Fibroblast of peridontal ligament (primary cell): ENCODE results near the gene GABBR1.

Experiments used
- DNase-seq: peaks from one replicate; pipeline ENCODE4 v3.0.0-alpha.2; 2010; ENCODE audit errors: extremely low read depth

The GABBR1 gene

DNA sequence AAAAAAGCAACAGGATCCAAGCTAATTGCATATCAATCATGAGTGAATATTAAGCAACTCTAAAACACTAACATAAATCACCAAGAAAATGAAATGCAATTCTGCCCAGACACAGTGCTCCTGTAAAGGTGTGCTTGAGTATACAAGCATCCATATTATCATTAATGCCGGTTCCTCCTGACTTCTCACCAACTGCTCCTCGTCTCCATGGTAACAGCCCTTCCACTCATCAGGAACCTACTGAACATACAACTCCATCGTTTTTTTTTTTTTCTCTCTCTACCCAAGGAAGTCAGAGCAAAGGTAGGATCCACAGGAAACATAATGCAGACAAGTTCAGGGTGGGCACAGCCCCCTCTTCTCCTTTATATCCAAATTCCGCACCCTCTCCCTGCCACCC lies 12.4 kb downstream of the GABBR1 start:
- DNase-seq = no peak

DNA sequence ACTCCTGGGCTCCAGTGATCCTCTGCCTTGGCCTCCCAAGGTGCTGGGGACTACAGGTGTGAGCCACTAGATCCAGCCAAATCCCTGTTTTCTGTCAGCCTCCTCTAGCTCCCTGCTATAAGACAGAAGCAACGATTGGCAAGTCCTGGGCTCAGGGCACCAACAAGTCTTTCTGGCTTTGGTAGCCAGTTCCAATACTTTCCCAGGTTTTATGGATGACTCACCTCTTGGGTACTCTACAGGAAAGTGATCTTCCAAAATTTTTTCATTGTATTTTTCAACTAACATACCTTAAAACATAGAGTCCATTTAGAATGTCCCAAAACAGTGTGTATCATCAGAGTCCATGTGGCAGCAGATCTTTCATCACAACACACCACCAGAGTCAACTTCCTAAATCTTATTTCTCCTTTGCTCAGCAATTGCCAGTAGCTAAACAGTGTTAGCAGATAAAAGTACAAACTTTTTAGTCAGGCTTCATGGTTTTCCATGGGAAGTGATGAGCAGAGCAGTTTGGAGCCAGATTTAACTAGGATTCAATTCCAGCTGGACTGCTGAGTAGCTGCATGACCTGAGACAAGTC lies 13.3 kb downstream of the GABBR1 start:
- no peak for DNase-seq

DNA sequence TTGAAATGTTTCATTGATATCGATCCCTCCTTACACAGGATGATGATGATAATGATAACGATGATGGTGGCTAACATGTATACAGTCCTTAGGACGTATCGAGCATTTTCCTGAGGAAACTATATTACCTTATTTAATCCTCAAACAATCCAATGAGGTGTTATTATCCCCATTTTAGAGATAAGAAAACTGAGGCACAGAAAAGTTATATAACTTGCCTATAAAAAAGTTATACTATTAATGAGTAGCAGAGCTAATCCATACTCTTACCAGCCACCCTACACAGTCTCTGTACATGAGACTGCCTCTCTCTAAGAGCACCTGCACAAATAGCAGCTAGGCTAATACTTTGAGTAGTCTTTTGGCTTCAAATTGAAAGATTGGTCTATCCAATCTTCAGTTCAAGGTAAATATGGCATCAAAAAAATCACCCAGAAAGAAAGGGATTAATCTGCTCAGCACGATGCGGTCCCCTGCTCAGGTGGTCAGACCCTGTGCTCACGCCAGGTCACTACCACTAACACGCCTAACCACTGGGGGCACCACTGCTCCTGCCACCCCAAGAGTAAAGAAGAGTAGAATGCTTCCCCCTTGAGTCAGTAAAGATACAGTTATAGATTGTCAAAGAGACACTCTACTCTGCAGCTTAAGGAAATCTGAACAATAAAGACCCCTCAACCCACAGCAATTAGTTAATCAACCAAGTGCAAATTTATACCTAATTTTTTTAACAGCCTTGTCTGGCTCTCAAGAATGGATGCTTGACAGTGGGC lies 15.0 kb downstream of the GABBR1 start:
- no peak for DNase-seq

DNA sequence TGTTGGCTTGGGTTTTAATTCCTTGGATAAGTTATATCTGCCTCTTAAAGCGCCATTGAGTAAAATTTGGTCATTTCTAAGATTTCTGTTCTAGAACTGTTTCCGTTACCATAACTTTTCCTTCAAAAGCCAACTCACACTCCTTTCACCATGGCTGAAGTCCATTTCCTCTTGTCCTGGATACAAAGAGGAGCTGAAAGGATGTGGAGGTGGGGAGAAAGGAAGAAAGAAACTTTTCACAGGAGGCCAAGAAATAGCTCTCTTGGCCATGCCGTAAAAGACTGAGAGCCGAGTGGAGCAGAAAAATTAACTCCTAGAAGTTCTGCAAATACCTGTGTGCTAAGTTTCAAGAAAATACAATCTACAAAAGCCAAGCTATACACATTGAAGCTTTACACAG lies 21.6 kb downstream of the GABBR1 start:
- no peak for DNase-seq

DNA sequence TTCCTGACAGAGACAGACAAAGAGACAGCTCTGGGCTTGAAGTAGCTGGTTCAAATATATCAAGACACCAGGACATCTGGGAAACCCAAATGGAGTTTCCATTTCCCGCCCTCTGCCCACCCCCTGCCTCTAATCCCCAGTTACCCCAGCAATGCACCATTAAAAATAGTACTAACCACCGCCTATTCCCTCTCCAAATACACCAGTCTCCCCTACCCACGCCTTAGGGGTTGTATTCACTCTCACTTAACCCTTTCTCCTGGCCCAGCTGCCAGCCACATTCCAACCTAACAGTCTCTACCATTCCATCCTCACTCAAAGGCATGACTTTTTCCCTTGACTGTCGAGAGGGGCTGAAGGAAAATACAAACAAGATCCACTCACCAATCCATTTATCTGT lies 22.4 kb downstream of the GABBR1 start:
- DNase-seq = no peak

DNA sequence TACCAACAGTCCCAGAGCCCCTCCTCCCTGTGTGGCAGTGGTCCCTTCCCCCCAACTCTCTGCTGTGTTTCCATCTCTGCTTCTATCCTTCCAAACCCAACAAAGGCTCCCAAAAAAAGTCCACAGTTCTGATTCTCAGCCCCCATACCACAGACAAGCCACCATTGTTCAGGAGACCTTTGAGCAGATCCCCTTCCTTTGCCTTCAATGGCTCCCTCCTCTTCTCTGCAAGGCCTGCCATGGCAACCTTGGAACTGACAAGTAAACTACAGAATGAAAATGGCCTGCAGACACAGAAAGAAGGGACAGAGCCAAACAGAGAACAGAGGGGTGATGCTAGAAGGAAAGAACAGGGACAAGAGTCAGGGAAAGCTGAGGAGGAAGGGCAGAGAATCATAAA lies 24.9 kb downstream of the GABBR1 start:
- DNase-seq = no peak

DNA sequence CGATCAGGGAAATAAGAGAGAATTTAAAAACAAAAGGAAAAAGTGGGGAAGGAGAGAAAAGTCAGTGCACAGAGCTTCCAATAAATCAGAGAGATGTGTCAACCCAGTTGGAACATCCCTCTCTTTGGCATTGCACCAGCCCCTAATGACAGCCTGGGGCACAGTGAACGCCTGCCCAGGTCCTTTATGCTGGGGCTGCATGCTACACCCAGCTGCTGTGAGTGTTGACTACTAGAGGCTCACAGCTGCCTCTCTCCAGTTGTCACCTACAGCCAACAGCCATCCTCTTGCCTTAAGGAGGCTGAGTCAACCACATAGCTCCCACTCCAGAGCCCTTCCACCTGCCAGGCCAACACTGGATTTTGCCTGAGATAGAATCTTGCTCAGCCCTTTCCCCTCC lies 29.1 kb downstream of the GABBR1 start:
- no peak for DNase-seq

DNA sequence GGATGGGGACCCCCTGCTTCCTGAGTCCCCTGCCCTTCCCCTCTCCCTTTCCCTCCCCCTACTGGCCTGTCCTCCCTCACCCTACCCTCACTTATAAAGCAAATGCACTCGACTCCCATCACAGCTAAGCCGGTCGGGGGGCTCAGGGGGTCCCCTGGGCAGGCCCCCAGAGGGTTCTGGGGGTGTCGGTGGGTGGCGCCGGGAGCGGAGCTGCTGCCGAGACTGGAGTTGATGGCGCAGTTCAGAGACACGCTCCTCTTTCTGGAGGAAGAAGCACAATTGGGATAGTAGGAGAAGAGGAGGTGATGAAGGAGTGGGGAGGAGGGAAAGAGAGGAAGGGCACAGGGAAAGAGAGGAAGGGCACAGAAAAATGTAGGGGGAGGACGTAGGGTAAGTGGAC lies 29.5 kb downstream of the GABBR1 start:
- no peak for DNase-seq

DNA sequence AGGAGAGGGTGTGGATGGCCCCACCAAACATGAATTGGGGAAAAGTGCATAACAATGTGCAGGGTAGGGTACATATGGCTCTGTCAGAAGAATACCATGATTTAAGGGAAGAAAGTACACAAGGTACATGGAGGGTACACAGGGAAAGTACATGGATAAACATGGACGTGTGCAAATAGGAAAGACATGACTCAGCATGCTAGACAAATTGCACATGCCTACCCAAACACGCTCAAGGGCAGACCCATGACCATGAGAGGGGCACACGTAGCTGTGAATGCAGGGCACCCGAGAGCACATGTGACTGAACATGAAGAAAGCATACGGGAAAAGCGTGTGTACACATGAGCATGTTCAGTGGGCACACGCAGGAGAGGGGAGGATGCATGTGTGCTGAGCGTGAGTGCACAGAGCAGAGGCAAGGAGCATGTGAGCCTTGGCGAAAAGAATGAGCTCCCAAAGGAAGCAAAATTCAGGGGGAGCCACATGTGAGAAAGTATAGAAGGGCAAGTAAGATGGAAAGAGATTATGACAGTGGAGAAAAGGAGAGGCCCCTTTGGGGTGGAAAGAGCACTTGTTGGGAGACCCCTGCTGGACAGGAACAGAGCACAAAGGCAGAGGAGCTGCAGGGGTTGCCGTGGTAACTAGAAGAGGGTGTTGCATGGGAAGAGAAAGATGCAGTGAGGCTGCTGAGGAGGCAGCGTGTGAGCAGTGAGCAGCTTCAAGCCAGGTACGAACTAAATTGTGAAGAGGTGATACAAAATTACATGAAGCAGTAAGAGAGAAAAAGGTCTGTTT lies 30.2 kb downstream of the GABBR1 start:
- no peak for DNase-seq

DNA sequence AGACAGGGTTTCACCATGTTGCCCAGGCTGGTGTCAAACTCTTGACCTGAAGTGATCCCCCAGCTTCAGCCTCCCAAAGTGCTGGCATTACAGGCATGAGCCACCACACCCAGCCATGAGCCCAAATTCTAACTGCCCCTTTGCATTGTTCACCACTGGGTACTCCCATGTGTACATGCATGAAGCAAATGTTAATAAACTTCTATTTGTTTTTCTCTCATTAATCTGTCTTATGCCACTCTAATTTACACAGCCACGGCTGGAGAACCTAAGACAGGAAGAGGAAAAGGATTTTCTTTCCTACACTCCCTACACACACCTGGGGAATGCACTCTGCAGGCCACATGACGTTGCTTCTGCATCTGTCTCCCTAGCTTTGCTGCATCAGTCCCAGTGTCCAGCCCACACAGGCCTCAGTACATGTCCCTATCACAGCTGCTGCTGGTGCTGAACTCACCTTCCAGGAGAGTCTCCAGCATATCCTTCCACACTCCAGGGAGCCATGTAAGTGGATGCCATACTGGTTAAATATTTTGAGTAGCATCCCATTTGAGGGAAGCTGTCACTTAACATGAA lies 34.7 kb downstream of the GABBR1 start:
- DNase-seq = no peak

DNA sequence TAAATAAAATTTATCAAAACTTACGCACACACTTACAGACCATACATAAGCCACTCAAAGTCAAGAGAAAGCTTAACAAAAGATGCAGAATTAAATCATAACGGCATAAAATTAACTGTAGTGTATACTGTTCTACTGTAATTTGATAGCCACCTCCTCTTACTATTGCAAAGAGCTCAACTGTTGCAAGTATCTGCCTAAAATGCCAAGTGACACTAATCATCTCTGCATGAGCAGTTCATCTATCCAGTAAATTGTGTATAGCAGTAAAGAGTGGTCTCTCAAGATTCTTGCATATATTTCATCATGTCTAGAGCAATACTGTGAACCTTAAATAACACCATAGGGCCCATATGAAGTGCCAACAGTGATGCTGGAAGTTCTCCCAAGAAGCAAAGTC lies 35.8 kb downstream of the GABBR1 start:
- DNase-seq = peak; percentile 23

DNA sequence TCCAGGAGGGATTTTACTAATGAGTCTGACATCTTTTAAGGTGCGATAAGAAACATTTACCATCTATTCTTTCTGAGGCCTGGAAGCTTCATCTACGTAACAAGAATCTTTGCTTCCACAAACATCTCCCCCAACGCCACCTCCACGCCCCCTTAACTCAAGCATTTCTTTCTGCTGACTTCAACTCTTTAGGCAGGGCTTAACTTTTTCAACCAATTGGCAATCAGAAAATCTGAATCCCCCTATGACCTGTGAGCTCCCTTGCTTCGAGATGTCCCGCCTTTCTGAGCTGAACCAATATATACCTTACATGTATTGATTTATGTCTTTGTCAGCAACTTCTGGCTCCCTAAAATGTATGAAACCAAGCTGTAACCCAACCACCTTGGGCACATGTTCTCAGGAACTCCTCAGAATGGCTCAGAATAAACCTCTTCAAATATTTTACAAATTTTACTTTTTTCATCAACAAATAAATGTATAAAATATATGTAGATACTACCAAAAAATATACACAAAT lies 36.5 kb downstream of the GABBR1 start:
- no peak for DNase-seq

DNA sequence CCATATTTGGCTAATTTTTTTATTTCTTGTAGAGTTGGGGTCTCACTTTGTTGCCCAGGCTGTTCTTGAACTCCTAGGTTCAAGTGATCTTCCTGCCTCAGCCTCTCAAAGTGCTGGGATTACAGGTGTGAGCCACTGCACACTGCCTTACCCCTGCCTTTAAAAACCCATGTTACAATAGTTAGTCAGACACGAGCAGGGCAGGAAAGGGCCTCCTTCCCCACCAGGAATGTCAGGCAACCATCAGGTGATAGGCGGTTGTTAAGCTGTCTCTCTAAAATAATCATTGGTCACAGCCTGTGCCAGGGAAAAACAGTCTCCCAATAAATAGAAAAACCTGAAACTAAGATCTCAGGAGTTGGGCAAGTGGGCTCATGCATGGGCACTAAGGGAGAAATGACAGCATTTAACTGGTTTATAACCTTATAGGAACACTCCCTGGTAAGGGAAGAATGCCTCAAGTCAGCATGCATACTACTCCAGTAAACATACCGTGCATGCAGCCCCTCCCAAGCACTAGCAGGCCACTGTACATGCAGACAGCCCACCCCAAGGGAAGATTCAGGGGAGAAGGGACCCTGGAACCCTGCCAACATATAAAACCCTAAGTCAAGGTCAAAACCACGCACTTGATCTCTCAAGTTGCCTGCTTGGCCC lies 39.7 kb downstream of the GABBR1 start:
- no peak for DNase-seq

DNA sequence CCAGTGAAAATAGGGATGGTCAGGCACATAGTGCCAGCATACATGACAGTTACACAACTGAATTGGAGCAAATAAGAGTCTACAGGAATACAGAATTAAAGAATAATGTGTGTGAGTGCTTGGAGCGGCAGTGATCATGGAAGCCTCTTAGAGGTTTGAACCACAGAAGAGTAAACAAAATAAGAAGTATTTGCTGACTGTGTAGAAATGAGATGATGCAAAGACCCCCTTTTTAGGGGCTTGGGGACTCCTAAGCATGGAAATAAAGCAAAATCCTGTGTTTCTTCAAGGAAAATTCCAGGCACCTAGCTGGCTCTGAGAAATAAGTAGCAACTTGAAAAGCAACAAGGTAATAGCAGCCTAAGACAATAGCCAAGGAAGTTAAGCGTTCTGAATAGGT lies 41.3 kb downstream of the GABBR1 start:
- no peak for DNase-seq

DNA sequence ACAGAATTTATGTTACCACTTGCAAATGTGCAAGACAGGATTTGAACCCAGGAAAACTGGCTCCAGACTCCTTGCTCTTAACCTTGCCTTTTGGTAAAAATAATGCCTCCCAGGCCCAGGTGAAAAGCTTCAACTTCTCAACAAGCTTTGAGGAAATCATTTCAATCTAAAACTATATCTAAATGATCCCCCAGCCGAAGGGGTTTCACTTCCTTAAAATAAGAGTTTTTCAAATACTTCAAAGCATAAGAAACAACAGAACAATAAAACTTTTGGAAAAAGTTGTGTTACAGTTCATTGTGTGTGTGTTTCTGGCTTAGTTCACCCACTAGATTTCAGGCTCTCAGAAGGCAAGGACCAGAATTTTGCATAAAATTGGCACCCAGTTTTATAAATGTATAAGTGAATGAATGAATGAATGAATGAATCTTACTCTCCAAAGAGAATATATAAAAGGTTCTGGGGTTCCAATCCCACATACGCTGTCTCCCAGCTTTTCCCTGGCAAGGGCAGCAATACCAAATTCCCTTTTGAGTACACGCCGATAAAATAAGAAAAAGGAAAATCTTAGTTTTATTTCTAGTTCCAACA lies 42.7 kb downstream of the GABBR1 start:
- DNase-seq = no peak

DNA sequence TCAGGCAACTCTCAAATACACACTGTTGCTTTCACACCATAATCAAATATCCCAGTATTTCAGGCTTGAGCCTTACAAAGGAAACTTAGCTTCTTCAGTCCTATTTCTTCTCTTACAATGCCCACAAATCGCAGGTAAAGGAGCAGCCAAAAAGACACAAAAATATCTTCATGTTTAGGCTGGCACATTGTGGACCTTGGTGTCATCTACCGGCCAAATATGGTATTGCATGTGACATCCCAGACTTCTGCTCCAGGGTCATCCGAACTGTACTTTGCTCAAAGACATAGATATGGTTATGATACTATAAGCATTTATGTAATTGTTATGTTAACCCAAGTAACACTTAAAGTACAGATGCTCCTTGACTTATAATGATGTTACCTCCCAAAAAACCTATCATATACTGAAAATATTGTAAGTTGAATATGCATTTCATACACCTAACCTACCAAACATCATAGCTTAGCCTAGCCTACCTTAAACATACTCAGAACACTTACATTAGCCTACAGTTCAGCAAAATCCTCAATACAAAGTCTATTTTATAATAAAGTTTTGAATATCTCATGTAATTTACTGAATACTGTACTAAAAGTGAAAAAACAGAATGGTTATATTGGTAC lies 43.4 kb downstream of the GABBR1 start:
- peak; percentile 65 for DNase-seq

DNA sequence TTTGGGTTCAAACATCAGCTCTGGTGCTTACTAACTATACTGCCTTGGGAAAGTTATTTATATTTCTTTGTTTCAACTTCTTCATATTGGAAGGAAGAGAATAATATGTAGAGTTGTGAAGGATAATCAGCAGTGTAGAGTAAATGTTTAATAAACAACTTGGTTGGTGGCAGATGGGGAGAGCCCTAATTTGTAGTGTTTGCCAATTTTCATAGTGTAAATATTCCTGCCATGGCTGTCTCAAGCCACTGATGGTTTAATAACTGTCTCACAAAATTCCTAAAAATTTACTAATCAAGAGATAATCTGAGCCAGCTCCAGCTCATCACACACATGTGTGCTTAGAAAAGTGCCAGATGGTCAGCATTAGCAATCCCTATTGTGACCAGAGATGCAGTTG lies 48.2 kb downstream of the GABBR1 start, which contains the start of gene OR2H2:
Gene OR2H2, plus strand, starts transcription at position 301 of the 400 bp plus-strand sequence. CDS start 2,824 bp downstream, outside the sequence.
- DNase-seq = no peak

DNA sequence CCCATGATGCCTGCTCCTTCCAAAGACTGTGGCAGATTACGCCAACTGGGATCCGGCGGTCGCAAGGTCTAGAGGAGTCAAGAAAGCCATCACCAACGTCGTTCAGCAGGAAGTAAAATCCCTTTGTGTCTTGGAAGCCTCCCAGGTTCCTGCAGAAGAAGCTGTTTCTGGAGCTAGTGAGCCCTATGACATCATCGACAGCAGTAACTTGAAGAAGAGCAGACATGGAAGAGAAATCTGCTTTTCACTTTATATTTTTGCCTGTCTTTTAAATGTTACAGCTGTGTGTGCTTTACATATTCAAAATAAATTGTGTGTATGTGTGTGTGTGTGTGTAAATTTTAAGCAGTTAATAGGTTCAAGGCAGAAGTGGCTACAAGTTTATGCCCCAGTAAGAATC lies 55.4 kb downstream of the GABBR1 start:
- DNase-seq = no peak

DNA sequence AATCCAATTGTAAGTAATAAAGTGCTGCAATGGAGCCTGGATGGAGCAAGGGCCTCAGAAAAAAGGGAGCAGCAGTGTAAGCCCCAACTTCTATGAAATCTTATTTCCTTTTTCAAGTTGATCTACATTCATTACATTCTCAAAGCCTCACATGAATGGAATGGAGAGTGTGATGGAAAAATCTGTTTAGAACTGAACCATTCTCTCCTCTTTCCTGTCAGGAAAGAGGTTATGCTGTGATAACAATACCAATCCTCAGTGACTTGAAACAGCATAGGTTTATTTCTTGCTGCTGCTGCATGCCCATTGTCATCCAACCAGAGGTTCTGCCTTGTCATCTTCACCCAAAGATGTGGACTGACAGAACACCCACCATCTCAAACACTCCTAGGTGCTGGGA lies 56.9 kb downstream of the GABBR1 start:
- no peak for DNase-seq

DNA sequence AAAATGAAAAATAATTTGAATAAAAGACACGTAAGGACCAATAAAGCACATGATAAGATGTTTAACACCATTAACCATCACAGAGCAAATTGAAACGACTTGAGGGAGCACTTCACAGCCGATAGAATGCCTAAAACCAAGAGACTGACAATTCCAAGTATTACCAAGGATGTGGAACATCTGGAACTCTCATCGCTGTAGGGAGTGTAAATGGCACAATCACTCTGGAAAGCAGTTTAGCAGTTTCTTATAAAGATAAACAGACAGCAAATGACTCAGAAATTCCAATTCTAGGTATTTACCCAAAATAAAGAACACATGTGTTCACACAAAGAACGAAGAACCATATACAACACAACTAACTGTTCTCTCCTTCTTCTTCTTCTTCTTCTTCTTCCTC lies 65.0 kb downstream of the GABBR1 start:
- peak; percentile 23 for DNase-seq

DNA sequence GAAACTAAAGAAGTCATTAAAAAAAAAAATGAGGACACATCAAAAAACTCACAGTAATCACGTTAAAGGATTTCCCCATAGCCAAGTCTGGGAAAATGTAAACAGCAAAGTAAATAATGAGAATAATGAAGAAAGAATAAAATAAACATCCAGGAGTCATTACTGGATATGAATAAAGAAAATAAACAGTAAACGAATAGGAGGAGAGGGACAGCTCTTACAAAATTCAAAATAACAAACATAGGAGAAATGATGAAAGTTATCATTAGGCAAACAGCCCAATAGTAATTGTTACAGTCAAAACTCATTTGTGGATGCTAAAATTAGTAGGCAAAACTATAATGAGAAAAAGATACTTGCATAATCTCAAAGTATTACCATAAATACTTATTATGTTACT lies 65.4 kb downstream of the GABBR1 start:
- DNase-seq = no peak
